ENCODE measurements around the gene MRPS25.

MRPS25 gene

DNA sequence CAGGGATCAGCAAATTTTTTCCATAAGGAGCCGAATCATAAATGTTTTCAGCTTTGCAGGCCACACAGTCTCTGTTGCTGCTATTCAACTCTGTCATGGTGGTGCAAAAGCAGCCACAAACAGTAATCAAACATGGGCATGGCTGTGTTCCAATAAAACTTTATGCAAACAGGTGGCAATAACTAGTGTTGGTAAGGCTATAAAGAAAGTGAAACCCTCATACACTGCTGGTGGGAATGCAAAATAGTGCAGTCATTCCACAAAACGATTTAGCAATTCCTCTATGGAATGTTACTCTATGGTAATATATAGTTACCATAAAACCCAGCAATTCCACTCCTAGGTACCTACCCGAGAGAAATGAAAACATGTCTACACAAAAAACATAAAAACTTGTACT, 14.0 kb upstream of the MRPS25 start:
- H3K4me3 ChIP-seq (ENCODE audit: low read depth, low read length): no peak overlapping the region
- no peaks in the 10 kb centered on the region for H3K27me3 ChIP-seq (ENCODE audit: control insufficient read depth, insufficient read depth, low read length)
- H3K4me1 ChIP-seq (ENCODE audit: control insufficient read depth, insufficient read depth, low read length): no peaks in the 10 kb centered on the region
- H3K9me3 ChIP-seq (ENCODE audit: control insufficient read depth, insufficient read depth, low read length): no peaks in the 10 kb centered on the region
- H3K36me3 ChIP-seq (ENCODE audit: control insufficient read depth, insufficient read depth, low read length): peaks cover 43% of the 10 kb centered on the region
- no peak overlapping the region for H3K9ac ChIP-seq (ENCODE audit: low read depth, low read length)

DNA sequence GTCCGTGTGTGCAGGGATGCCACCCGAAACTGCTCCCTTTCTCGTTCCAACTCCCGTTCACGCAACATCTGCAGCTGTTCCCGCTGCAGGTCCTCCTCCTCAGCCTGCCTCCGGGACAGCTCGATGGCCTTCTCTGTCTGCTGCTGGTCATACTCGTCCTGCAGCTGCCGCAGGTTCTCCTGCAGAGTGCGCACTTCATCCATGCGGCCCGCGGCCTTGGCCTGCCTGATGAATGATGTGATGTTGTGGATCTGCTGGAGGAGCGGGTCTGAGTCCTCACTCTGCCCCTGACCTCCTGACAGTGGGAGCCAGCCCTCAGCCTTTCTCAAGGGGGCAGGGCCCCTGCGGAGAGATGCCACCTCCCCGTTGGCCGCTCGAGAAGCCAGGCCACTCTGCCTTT, 9.4 kb upstream of the MRPS25 start:
- H3K36me3 ChIP-seq (ENCODE audit: control insufficient read depth, insufficient read depth, low read length): peaks cover 40% of the 10 kb centered on the region

DNA sequence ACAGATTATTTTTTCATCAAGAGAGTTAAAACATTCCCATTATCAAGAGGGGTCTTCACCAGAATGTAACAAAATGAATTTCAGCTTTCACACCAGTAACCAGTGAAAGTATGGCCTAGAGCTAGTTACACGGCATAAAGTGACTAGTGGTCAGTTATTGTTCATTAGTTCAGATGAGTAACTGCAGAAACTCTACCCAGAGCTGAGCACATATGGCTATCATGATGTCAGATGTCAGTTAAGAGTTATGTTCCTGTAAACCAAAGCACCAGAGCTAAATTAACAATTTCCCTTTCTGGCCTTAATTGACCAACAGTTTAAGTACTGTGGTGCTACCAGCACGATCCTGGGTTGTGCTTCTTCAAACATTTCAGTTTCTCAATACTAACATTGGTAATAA, 6.6 kb upstream of the MRPS25 start:
- Histone ChIP-seq H3K4me1 (ENCODE audit: control insufficient read depth, insufficient read depth, low read length) (no peaks in the 10 kb centered on the region), H3K9me3 (ENCODE audit: control insufficient read depth, insufficient read depth, low read length) (no peaks in the 10 kb centered on the region), H3K36me3 (ENCODE audit: control insufficient read depth, insufficient read depth, low read length) (peaks cover 28% of the 10 kb centered on the region), H3K27me3 (ENCODE audit: control insufficient read depth, insufficient read depth, low read length) (no peaks in the 10 kb centered on the region), H3K4me3 (ENCODE audit: low read depth, low read length) (no peak overlapping the region), H3K9ac (ENCODE audit: low read depth, low read length) (no peak overlapping the region)

More for the DNA sequence above, 9.4 kb upstream of the MRPS25 start:
- H3K4me3 ChIP-seq (ENCODE audit: low read depth, low read length): no peak overlapping the region
- no peaks in the 10 kb centered on the region for H3K4me1 ChIP-seq (ENCODE audit: control insufficient read depth, insufficient read depth, low read length)
- no peak overlapping the region for H3K9ac ChIP-seq (ENCODE audit: low read depth, low read length)
- H3K27me3 ChIP-seq (ENCODE audit: control insufficient read depth, insufficient read depth, low read length): no peaks in the 10 kb centered on the region
- no peaks in the 10 kb centered on the region for H3K9me3 ChIP-seq (ENCODE audit: control insufficient read depth, insufficient read depth, low read length)

DNA sequence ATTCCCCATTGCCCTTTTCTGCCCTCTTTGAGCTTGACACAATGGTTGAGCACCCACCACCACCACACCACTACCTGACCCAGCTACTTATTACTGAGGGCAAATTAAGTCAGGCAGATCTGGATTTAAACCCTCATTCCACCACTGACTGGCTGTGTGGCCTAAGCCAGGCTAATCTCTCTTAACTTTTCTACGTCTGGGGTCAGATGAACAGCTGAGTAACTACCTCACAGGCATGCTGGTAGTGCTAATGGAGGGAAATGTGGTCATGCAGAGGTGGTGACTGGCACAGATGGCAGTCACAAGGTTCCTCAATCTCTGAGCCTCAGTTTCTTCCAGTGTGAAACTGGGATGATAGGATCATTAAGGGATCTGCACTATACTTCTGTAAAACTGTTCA, 4.3 kb upstream of the MRPS25 start:
- Histone ChIP-seq H3K9me3 (ENCODE audit: control insufficient read depth, insufficient read depth, low read length) (no peaks in the 10 kb centered on the region), H3K4me3 (ENCODE audit: low read depth, low read length) (no peak overlapping the region), H3K4me1 (ENCODE audit: control insufficient read depth, insufficient read depth, low read length) (no peaks in the 10 kb centered on the region), H3K36me3 (ENCODE audit: control insufficient read depth, insufficient read depth, low read length) (peaks cover 16% of the 10 kb centered on the region), H3K27me3 (ENCODE audit: control insufficient read depth, insufficient read depth, low read length) (no peaks in the 10 kb centered on the region), H3K9ac (ENCODE audit: low read depth, low read length) (no peak overlapping the region)

DNA sequence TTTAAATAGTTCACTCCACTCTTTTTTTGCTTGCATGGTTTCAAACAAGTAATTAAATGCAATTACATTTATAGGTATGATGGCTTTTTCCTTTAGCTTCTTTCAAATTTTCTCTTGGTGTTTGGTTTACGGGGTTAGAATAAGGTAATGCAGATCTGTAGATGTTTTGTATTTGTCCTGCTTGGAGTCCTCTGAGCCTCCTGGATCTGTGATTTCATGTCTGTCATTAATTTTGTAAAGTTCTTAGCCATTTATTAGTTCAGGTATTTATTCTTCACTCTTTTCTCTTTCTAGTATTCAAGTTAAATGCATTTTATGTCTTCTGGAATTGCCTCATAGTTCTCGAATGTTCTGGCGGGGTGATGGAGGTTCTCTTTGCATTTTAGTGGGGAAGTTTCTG, 1.4 kb upstream of the MRPS25 start:
- Histone ChIP-seq H3K4me1 (ENCODE audit: control insufficient read depth, insufficient read depth, low read length) (peaks cover 11% of the 10 kb centered on the region), H3K9me3 (ENCODE audit: control insufficient read depth, insufficient read depth, low read length) (no peaks in the 10 kb centered on the region), H3K36me3 (ENCODE audit: control insufficient read depth, insufficient read depth, low read length) (no peaks in the 10 kb centered on the region), H3K9ac (ENCODE audit: low read depth, low read length) (no peak overlapping the region), H3K4me3 (ENCODE audit: low read depth, low read length) (no peak overlapping the region), H3K27me3 (ENCODE audit: control insufficient read depth, insufficient read depth, low read length) (no peaks in the 10 kb centered on the region)

DNA sequence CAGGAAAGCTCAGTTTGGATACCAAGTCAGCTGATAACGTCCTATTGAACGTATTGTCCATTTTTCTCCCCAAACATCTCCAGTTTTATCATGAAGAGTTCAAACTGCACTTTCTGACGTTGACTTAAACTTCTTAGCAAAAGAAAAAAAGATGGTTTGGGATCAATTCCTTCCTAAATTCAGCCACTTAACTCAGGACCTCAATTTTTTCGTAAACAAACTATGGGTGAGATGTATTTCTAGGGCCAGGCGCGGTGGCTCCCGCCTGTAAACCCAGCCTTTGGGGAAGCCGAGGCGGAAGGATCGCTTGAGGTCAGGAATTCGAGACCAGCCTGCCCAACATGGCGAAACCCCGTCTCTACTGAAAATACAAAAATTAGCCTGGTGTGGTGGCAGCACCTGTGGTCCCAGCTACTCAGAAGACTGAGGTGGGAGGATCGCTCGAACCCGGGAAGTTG, 464 bp upstream of the MRPS25 start:
- H3K36me3 ChIP-seq (ENCODE audit: control insufficient read depth, insufficient read depth, low read length): no peaks in the 10 kb centered on the region
- H3K9me3 ChIP-seq (ENCODE audit: control insufficient read depth, insufficient read depth, low read length): no peaks in the 10 kb centered on the region
- H3K9ac ChIP-seq (ENCODE audit: low read depth, low read length): no peak overlapping the region
- H3K27me3 ChIP-seq (ENCODE audit: control insufficient read depth, insufficient read depth, low read length): no peaks in the 10 kb centered on the region
- H3K4me1 ChIP-seq (ENCODE audit: control insufficient read depth, insufficient read depth, low read length): peaks cover 11% of the 10 kb centered on the region
- H3K4me3 ChIP-seq (ENCODE audit: low read depth, low read length): peak overlapping the region; percentile 92

DNA sequence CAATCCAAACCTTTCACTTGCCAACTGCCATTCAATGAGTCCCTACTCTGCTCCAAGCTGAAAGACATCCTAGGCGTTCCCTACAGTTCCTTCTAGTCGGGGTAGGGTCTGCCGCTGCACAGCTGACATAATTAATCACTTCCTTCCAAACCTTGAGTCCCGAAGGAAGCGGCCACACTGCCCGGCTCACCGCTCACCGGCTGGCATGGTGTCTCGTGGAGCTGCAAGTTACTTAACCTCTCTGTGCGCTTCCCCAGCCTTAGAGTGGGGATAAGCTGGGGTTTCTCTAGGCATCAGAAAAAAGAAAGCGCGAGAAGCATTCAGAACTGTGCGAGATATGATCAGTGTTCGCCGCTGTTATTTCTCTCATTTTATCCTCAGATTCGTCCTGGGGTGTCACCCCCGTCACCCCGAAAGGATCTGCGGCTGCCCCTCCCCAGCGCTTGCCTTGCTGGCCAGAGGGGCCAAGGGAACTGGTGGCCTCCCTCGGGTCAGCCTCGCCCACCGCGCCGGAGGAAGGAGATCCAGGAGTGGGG, 748 bp downstream of the MRPS25 start:
- Histone ChIP-seq H3K36me3 (ENCODE audit: control insufficient read depth, insufficient read depth, low read length) (no peaks in the 10 kb centered on the region), H3K4me1 (ENCODE audit: control insufficient read depth, insufficient read depth, low read length) (peaks cover 11% of the 10 kb centered on the region), H3K9ac (ENCODE audit: low read depth, low read length) (peak overlapping the region; percentile 95), H3K4me3 (ENCODE audit: low read depth, low read length) (peak overlapping the region; percentile 92), H3K27me3 (ENCODE audit: control insufficient read depth, insufficient read depth, low read length) (no peaks in the 10 kb centered on the region), H3K9me3 (ENCODE audit: control insufficient read depth, insufficient read depth, low read length) (no peaks in the 10 kb centered on the region)

DNA sequence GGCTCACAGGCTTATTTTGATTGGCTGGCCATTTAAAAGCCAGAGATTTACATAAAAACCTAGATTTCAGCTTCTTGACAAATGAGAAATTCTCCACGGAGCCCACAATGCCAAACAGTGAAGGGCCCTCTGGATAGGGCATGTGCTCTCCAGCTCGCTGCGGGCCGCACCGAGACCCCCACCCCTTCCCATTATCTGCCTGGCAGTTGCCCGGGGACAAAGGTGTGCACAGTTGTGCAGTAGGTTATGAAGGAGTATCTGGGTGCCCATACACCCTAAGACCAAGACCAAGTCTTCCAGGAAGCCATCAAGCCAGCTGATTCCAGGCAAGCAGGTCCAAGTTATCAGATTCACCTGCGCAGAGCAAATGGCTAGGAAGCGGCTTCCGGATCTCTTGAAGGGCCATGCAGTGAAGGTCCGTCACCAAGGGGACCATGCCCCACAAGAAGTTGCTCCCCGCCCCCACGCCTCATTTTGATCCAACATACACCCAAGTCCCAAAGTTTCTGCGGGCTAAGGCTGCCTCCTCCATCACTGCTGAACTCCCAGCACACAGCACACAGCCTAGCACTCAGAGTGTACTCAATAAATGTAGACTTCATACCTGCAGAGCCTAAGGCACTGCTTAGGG, 1.3 kb downstream of the MRPS25 start:
- Histone ChIP-seq H3K9ac (ENCODE audit: low read depth, low read length) (peak overlapping the region; percentile 95), H3K36me3 (ENCODE audit: control insufficient read depth, insufficient read depth, low read length) (peaks cover 1% of the 10 kb centered on the region)

DNA sequence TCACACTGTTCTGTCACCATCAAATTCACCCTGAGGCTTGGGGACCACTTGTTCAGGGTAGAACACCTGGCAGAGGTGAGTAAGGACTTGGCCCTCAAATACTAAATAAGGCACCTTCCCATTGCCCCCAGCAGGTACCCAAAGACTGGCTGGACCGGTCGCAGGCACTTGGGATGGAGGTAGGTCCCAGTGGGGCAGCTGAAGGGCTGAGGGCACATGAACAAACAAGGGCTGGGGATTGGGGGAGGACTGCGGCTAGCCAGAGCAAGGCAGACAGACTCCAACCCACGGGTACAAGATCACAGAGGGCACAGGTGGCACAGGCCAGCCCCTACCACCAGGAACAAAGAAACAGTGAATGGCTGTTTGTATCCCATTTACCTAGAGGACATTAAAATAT, 1.9 kb downstream of the MRPS25 start:
- Histone ChIP-seq H3K36me3 (ENCODE audit: control insufficient read depth, insufficient read depth, low read length) (peaks cover 6% of the 10 kb centered on the region), H3K27me3 (ENCODE audit: control insufficient read depth, insufficient read depth, low read length) (no peaks in the 10 kb centered on the region), H3K4me3 (ENCODE audit: low read depth, low read length) (peak overlapping the region; percentile 92), H3K9me3 (ENCODE audit: control insufficient read depth, insufficient read depth, low read length) (no peaks in the 10 kb centered on the region), H3K9ac (ENCODE audit: low read depth, low read length) (no peak overlapping the region), H3K4me1 (ENCODE audit: control insufficient read depth, insufficient read depth, low read length) (peaks cover 11% of the 10 kb centered on the region)

More for the DNA sequence above, 1.3 kb downstream of the MRPS25 start:
- Histone ChIP-seq H3K4me3 (ENCODE audit: low read depth, low read length) (peak overlapping the region; percentile 92), H3K27me3 (ENCODE audit: control insufficient read depth, insufficient read depth, low read length) (no peaks in the 10 kb centered on the region), H3K4me1 (ENCODE audit: control insufficient read depth, insufficient read depth, low read length) (peaks cover 11% of the 10 kb centered on the region), H3K9me3 (ENCODE audit: control insufficient read depth, insufficient read depth, low read length) (no peaks in the 10 kb centered on the region)

DNA sequence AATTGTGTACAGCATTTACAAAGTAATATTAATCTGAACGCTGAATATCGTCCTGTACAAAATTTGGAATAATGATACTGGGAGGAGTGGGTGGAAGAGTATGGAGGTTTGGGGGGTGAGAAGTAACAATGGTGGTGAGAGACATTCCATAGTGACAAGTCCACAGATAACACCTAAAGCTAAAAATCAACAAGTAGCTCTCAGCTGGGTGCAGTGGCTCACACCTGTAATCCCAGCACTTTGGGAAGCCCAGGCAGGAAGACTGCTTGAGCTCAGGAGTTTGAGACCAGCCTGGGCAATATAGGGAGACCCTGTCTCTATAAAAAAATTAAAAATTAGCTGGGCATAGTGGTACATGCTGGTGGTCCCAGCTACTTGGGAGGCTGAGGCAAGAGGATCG, 5.1 kb downstream of the MRPS25 start:
- Histone ChIP-seq H3K4me3 (ENCODE audit: low read depth, low read length) (no peak overlapping the region), H3K9ac (ENCODE audit: low read depth, low read length) (no peak overlapping the region), H3K36me3 (ENCODE audit: control insufficient read depth, insufficient read depth, low read length) (peaks cover 12% of the 10 kb centered on the region)

DNA sequence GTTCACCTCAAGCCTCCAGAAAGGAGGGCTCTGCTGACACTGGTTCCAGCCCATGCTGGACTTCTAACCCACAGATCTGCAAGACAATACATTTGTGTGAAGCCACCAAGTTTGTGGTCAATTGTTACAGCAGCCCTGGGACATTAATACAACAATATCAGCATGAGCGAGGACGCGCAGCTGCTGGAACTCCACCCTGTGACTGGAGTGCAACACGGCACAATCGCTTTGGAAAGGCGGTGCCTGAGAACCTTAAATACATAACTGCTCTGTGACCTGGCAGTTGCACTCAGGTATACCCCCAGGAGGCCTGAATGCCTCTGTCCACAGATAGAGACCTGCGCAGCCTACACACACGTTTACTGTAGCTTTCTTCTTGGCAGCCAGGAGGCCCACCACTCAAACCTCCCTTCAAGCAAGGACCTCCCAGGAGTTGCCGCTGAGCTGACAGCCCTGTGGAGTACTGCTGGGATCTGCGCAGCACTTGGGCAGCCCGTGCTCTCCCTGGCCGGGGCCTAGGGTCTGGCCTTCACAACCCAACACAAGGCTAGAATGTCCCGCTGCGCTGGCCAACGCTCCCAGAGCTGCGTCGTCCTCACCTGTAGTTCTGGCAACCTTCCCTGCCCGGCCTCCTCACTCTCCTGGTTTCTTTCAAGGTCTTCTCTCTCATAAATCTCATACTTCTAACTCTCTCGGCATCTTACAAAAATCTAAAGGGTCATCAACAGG, 8.3 kb downstream of the MRPS25 start:
- H3K27me3 ChIP-seq (ENCODE audit: control insufficient read depth, insufficient read depth, low read length): no peaks in the 10 kb centered on the region
- peaks cover 19% of the 10 kb centered on the region for H3K36me3 ChIP-seq (ENCODE audit: control insufficient read depth, insufficient read depth, low read length)
- no peak overlapping the region for H3K9ac ChIP-seq (ENCODE audit: low read depth, low read length)
- H3K9me3 ChIP-seq (ENCODE audit: control insufficient read depth, insufficient read depth, low read length): no peaks in the 10 kb centered on the region
- no peaks in the 10 kb centered on the region for H3K4me1 ChIP-seq (ENCODE audit: control insufficient read depth, insufficient read depth, low read length)
- H3K4me3 ChIP-seq (ENCODE audit: low read depth, low read length): no peak overlapping the region

More for the DNA sequence above, 5.1 kb downstream of the MRPS25 start:
- Histone ChIP-seq H3K4me1 (ENCODE audit: control insufficient read depth, insufficient read depth, low read length) (peaks cover 11% of the 10 kb centered on the region), H3K9me3 (ENCODE audit: control insufficient read depth, insufficient read depth, low read length) (no peaks in the 10 kb centered on the region), H3K27me3 (ENCODE audit: control insufficient read depth, insufficient read depth, low read length) (no peaks in the 10 kb centered on the region)

DNA sequence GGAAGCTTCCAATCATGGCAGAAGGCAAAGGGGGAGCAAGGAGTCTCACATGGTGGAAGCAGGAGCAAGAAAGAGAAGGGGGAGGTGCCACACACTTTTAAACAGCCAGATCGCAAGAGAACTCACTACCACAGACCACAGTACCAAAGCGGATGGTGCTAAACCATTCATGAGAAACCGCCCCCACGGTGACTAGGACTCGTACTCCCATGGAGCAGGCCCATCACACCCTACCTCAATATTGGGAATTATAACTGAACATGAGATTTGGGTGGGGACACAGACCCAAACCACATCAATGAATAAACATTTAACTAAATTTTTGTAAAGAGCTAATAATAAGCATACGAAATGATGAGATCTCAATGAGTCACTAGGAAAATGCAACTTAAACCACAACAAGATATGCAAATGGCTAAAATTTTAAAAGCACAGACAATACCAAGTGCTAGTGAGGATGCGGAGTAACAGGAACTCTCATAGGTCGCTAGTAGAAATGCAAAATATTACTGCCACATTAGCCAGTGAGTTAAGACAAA, 10.0 kb downstream of the MRPS25 start:
- Histone ChIP-seq H3K4me3 (ENCODE audit: low read depth, low read length) (no peak overlapping the region), H3K27me3 (ENCODE audit: control insufficient read depth, insufficient read depth, low read length) (no peaks in the 10 kb centered on the region), H3K4me1 (ENCODE audit: control insufficient read depth, insufficient read depth, low read length) (peaks cover 2% of the 10 kb centered on the region), H3K9ac (ENCODE audit: low read depth, low read length) (no peak overlapping the region), H3K36me3 (ENCODE audit: control insufficient read depth, insufficient read depth, low read length) (peaks cover 22% of the 10 kb centered on the region), H3K9me3 (ENCODE audit: control insufficient read depth, insufficient read depth, low read length) (no peaks in the 10 kb centered on the region)
